ENCODE measurements around the gene STK24.

Gene STK24

DNA sequence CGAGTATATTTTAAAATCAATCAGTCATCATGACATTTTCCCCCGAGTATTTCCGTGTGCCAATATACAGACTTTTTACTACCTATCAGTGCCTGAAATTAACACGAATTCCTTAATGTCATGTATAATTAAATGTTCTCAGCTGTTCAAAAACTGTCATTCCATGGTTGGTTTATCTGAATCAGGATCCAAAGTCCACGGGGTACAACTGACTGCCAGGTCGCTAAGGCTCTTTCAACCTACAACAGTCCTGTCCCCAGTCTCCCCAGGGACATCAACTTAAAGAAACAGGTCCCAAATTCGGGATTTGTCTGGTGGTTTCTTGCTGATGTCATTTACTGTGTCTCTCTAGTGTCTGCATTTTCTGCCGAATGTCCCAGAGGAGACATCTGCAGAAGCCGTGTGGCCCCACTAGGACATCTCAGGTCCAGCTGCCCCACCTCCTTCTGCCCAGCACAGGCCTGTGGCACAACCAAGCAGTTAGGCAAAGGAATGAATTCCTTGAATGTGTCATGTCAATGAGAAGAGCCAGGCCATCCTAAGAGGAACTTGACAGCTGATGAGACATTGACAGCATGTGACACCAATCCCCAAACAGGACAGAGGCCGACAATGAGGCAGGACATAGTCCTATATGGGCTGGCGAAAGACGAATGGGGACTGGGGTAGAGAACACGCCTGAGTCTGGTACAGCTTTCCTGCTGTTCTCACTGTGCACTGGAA, 109.5 kb downstream of the STK24 start:
- no peak for FAIRE-seq

GRCh38 chr13:98466634-98467236, 110.2 kb downstream of the STK24 start:
- FAIRE-seq: no peak

DNA sequence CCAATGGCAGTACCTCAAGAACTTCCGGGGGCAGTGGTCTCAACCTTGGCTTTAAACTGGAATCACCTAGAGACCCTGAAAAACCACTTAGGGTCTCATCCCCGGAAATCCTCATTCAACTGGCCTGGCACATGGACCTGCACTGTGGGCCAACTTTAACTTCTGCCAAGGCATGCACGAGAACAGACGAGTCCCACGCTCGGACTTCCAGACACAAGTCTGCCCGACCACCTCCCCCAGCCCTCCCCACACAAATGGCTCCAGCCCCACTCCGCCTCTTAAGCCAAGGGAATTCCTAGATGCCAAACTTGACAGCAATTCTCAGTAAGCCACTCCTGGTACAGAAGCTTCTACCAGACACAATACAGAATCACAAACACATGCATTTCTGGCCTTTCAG, 114.0 kb downstream of the STK24 start:
- FAIRE-seq: no peak

GRCh38 chr13:98462241-98462882, 114.5 kb downstream of the STK24 start:
- no peak for FAIRE-seq

GRCh38 chr13:98461486-98462240, 115.2 kb downstream of the STK24 start:
- no peak for FAIRE-seq

DNA sequence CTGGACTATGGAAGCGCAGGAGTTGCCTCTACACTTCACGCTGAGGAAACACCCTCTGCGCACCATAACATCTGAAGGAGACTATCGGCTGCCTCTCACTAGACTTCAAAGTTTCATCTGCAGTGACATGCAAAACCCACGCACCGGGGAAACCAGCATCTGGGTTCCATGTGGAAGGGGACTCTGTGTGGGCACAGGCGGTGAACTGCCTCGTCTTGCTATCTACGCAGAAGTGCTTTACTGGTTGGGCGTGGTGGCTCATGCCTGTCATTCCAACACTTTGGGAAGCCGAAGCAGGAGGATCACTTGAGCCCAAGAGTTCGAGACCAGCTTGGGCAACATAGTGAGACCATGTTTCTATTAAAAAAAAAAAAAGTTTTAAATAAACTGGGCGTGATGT, 116.4 kb downstream of the STK24 start:
- FAIRE-seq: no peak

DNA sequence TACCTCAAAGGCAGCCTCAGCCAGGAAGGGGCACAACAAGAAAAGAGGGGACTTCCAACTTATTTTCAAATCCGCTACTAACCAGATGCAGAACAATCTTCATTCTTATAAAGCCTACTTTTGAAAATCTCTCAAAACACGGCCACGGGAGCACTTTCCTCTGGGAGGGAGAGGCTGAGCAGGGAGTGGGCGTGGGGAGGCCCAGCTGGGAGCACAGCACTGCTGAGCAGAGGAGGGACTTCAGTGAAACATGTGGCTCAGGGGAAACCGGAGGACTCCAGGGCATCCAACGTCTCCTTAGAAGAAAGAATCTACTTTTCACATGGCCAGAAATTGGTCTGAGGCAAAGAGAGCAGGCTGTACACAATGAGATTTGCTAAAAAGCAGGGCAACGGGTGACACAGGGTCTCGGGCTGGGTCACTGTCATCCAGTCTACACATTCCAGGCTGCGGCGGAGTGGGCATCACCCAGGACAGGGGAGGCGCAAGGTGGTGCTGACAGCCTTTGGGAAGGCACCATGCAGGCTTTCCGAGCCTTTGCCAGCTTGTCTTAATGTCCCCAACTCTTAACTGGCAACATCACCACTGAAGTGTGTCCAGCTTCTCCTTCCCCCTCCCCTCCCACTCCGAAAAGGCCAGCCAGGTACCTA, 117.1 kb downstream of the STK24 start:
- no peak for FAIRE-seq

DNA sequence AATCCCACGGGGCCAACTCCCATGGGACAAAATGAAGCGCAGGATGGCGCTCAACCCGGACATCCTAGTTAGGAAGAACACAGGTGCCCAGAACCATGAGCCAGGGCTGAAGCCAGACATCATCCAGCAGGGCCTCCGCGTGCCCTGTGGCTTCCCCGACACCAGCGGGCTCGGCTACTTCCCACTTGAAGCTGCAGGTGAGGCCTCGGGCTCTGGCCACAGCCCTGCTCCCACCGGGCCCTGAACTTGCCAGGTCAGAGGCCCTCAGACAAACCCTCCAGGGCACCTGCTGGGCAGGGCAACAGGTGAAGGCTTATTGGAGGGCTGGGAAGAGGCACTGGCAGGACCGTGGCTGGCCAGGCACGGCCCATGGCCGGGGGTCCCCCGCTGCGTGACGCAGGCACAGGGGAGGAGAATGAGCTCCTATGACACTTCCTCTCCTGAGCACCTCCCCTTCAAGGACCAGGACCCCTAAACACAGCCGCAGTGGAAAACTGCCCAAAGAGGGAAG, 117.7 kb downstream of the STK24 start:
- FAIRE-seq: no peak

GRCh38 chr13:98458431-98458830, 118.5 kb downstream of the STK24 start:
- no peak for FAIRE-seq

- FAIRE-seq: no peak
Observed at GRCh38 chr13:98457053-98457452, 119.9 kb downstream of the STK24 start.

DNA sequence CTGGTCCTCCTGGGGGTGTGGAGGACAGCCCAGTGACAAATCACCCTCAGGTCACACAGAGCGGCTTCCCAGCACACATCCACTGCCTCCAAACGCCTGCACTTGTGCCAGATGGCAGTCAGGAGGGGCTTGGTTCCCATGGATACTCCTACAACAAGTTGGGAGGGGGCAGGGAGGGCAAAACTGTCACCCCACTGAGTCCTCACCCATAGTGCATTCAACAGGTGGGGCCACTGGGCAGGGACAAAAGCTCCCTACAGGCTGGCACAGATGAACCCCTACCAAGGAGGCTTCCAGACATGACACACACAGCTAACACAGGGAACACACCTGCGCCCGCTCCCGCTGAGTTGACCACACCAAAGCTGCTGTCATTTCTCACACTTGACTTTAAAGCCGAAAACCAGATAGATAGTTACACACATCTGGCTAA, 120.5 kb downstream of the STK24 start:
- no peak for FAIRE-seq

- peak; percentile 95 for FAIRE-seq
Observed at GRCh38 chr13:98454389-98454881, 122.5 kb downstream of the STK24 start.

DNA sequence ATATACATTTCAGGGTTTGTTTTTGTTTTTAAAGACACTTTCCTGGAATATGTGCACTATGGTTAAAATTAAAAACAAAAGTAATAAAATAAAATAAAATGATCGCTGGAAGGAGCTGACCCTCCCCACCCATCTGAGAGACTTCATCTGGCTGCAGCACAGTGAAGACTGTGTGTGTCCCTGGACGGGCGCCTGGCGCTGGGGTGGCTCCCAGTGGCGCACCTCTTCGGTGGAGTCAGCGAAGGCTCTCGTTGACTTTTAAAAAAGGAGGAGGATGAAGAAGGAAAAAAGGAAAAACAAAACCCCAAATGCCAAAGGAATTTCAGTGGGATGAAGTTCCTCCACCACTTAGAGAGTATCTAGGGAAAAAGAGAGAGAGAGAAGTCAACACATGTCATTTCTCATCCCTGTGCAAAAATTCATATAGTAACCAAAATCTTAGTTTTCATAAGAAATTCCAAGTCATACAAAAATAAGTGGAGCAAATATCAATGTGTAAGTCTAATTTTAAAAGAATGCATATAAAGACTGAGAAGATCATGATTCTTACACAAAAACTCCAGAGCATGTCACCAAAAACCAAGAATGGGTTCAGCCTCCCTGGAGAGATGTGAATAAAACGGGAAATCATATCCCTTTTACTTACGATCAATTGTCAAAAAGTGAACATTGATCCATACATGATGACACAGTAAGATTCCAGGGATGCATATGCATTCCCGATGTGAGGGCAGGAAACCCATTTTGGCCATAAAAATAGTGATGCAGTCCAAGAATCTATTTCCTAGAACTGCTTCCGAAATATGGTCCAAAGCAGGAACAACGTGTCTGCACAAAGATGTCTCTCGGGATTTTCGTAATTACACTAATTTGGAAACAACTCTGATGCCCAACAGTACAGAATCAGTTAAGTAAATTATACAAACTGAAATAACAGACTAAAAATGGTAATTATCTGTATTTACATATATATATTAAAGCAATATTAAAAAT, 123.8 kb downstream of the STK24 start:
- FAIRE-seq: no peak

DNA sequence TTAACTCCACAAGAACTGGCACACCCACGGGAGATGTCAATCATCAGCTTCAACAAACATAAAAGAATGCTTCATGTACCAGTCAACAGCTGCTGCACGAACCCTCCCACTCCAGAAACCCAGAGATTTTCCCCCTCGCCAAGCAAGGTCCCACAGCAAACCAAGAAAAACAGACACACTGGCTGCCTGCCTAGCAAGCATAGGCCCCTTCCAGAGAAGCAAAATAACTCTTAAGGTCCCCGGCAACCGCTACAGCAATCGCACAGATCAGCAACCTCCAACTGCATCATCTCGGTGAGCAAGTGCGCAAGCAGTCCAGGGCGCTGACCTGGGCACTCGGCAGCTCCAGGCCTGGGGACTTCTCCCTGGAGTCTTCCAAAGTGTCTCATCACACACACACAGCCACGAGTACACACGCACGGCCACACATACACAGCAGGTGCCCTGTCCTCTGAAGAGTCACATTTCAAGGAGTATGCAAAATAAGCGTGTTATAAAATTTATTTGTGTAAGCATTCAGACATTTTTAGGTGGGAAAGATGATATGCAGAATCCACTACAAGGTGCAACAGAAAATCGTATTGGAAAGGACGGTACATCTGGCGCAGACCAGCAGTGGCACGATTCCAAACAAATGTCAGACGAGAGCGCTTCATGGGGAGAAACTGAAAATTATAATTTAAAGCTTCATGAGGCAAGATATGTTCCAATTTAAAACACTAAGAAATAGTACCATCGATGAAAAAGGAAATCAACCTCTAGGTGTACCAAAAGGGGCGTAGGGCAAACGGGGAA, 125.0 kb downstream of the STK24 start:
- no peak for FAIRE-seq

- no peak for FAIRE-seq
Observed at GRCh38 chr13:98450539-98451111, 126.3 kb downstream of the STK24 start.

- FAIRE-seq: no peak
Observed at GRCh38 chr13:98450026-98450425, 126.9 kb downstream of the STK24 start.

- FAIRE-seq: no peak
Observed at GRCh38 chr13:98449273-98449672, 127.6 kb downstream of the STK24 start.

DNA sequence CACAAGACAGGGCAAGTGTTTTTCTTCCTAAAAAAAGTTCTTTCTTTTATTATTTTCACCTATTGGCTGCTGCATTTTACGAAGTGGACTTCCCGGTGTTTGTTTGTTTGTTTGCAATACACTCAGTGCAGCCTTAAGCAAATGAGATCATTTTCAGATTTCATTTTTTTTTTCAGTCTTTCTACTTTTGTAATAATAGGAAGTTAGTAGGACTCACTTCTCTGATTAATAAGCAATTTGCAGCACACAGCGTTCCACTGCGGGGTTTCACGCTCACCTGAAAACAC, 128.3 kb downstream of the STK24 start:
- no peak for FAIRE-seq

DNA sequence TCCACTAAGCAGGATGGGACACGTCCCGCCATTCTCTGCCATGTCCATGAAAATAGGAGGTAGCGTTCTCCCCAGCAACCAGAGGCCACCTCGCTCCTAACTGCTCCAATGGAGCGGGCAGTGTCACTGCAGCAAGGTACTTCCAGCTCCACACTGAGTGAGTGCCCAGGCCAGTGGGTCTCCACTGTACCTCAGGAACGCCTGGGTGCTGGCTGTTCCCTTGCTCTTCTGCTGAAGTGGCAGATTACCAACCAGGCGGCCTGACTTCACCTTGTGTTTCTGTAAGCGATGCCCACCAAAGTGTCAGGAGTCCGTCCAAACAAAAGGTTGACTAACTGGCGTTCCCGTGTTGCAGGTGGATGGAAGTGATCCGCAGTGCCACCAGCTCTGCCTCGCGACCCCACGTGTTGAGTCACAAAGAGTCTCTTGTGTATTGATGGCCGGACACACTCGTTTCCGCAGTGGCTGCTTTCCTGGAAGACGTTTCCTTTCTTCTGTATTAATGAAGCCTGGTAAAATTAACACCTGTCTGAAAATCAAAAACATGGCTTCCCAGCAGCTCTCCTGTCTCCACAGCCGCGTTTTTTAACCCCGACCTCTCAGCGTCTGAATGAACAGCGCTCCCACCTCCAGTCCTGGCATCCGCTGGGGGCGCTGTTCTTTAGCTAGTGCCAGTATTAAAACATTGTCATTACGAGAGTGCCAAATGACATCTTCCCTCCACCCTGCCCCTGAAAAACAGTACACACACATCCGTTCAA, 128.8 kb downstream of the STK24 start:
- no peak for FAIRE-seq
